GM11168 (cell line): ENCODE measurements around the gene KIF26B.
"Not testable (repeated sequence)": the region's sequence is repeated elsewhere in the genome, so short reads cannot be mapped to it uniquely, and the experiment has no call there.

ENCODE experiments used
- in situ Hi-C: fragments of 300-500 bp; cut with MboI; formaldehyde crosslinking; loops from one replicate; pipeline ENCODE4 v1.12.0; 2022; ENCODE audit warnings: low sequenced_read_pairs; ENCODE audit not compliant: unreplicated experiment

KIF26B gene

GRCh38 chr1:245335684-245336083 lies 180.9 kb downstream of the KIF26B start:
- in situ Hi-C loops: not testable (repeated sequence)

- in situ Hi-C loops: no loop called here
These were observed 181.6 kb downstream of the KIF26B start for GRCh38 chr1:245336149-245336983.

- in situ Hi-C loops: not testable (repeated sequence)
These were observed 182.2 kb downstream of the KIF26B start for GRCh38 chr1:245336984-245337355.

GRCh38 chr1:245337829-245338484 lies 183.2 kb downstream of the KIF26B start:
- in situ Hi-C loops: no loop called here

- in situ Hi-C loops: no loop called here
These were observed 183.7 kb downstream of the KIF26B start for GRCh38 chr1:245338485-245338877.

- in situ Hi-C loops: no loop called here
These were observed 187.0 kb downstream of the KIF26B start for GRCh38 chr1:245341743-245342142.

- in situ Hi-C loops: no loop called here
These were observed 190.6 kb downstream of the KIF26B start for GRCh38 chr1:245345191-245345884.

GRCh38 chr1:245348626-245349025 lies 193.8 kb downstream of the KIF26B start:
- in situ Hi-C loops: no loop called here

- in situ Hi-C loops: no loop called here
These were observed 198.6 kb downstream of the KIF26B start for GRCh38 chr1:245353411-245353810.

GRCh38 chr1:245353915-245354775 lies 199.4 kb downstream of the KIF26B start:
- in situ Hi-C loops: no loop called here

- in situ Hi-C loops: not testable (repeated sequence)
These were observed 201.3 kb downstream of the KIF26B start for GRCh38 chr1:245355851-245356630.

- in situ Hi-C loops: no loop called here
These were observed 202.3 kb downstream of the KIF26B start for GRCh38 chr1:245356891-245357585.

GRCh38 chr1:245359101-245359680 lies 204.4 kb downstream of the KIF26B start:
- in situ Hi-C loops: not testable (repeated sequence)

GRCh38 chr1:245361065-245361464 lies 206.3 kb downstream of the KIF26B start:
- in situ Hi-C loops: no loop called here

- in situ Hi-C loops: no loop called here
These were observed 207.2 kb downstream of the KIF26B start for GRCh38 chr1:245361951-245362350.

- in situ Hi-C loops: no loop called here
These were observed 208.8 kb downstream of the KIF26B start for GRCh38 chr1:245363461-245364200.

- in situ Hi-C loops: no loop called here
These were observed 210.6 kb downstream of the KIF26B start for GRCh38 chr1:245365095-245366020.
